HG02610 (cell line): ENCODE results near the gene C10orf120.

Experiments used
- ATAC-seq: cut with Tn5 transposase; IDR thresholded peaks from one replicate; pipeline ENCODE4 v1.9.1; 2021; ENCODE audit warnings: mild to moderate bottlenecking, moderate library complexity; ENCODE audit not compliant: unreplicated experiment

Gene C10orf120

DNA sequence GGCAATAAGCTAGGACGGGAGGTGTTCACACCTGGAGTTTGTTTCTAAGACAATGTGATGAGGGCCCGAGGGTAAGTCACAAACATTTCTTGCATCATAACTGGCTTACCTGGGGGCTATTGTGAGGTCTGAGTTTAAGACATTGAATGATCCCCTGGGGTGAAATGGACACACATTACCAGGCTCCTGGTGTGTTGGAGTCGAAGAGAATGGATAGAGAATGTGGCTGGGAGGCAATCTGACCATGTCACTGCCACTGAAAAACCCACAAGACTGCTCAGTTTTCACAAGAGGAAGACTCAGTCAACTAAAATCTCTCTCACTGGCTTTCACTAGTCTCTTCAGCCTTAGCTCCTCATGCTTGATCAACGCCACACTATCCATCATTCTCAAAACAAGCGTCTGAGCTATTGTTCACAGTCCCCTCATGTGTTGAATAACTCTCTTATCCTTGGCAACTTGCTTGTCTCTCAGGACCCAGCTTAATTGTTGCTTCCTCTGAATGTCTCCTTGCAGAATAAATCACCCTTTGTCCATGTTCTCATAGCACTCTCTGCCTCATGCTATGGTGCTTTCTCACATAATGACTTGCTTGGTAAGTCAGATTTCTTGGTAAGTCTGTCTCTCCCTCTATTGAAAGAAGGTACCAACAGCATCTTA, at the start of gene C10orf120:
C10orf120 (minus strand) TSS at position 51 of the 660 bp plus-strand sequence. CDS start 56 bp downstream, outside the sequence.
- ATAC-seq: no peak

DNA sequence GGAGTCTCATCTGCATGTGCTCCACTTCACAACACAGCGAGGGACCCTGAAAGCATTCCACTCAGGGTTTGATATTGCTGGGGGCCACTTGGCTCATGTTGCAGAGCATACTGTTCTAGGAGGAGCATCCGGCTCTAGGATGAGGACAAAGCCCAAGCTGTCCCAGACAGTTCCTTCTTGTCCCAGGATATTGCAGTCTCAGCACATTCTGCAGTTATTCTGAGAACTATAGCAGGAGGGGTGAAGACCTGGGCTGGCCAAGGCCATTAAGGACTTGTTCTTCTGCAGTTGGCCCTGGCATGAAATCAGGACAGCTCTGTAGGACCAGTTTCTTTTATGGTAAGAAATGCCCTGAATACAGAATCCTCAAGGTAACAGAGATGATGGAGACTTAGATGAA, 48.9 kb upstream of the C10orf120 start:
- no peak for ATAC-seq

DNA sequence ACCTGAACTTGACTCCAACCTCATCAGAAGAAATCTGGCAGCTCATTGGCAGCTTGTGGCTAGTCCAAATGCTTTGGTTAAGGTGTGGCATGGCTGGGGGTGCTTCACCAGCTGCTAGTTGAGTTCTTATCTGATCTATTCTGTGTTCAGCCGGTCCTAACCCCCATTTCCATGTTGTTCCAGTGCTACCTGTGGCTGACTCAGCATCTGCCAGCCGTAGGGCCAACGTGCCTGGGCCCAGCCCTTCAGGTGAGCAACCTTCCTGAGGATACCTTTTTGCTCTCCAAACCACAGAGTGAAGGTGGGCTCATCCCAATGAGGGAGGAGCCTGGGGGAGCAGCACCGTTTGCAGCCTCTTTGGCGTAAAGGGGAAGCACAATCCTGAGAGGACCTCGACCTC, 46.8 kb upstream of the C10orf120 start:
- no peak for ATAC-seq

DNA sequence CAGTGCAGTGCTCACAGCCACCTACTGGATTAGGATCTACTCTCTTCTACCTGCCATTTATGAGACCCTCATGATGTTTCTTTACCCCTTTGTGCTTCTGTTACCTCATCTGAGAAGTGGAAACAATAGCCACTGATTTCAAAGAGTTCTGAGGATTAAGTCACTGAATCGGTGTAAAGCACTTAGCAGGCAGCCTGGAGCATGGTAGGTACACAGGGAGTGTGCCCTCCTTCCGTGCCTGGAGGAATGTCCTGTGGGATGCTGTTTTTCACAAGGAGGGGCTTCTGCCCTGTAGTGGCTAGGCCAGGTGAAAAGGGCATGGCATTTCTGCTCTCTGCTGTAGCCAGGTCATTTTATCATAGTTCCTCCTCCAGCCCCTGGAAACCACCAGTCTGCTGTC, 44.6 kb upstream of the C10orf120 start:
- no peak for ATAC-seq

DNA sequence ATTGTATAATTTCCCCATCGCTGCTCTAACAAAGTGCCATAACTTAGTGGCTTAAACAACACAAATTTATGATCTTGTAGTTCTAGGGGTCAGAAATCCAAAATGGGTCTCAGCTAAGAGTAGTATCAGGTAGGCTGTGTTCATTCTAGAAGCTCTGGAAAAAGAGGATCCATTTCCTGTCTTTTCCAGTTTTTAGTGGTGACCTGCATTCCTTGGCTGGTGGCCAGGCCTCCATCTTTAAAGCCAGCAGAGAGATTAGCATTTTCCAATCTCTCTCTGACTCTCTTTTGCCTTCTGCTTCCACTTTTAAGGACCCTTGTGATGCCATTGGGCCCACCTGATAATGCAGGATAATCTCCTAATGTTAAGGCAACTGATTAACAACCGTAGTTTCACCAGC, 41.0 kb upstream of the C10orf120 start:
- no peak for ATAC-seq

DNA sequence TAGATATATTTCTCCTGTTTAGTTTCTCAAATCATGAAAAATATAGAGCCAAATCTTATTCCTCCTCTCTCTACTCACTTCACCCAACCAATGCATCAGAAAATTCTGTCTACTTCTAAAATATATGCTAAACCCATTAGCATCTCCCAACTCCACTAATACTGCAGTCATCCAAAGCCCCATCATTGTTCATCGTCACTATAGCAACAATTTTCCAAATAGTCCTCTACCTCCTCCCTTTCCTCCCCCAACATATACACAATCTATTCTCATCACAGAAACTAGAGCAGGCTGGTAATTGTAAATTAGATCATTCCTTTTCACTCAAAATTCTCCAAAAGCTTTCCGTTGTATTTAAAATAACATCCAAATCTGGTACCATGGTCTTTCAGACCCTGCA, 38.4 kb upstream of the C10orf120 start:
- ATAC-seq: no peak

DNA sequence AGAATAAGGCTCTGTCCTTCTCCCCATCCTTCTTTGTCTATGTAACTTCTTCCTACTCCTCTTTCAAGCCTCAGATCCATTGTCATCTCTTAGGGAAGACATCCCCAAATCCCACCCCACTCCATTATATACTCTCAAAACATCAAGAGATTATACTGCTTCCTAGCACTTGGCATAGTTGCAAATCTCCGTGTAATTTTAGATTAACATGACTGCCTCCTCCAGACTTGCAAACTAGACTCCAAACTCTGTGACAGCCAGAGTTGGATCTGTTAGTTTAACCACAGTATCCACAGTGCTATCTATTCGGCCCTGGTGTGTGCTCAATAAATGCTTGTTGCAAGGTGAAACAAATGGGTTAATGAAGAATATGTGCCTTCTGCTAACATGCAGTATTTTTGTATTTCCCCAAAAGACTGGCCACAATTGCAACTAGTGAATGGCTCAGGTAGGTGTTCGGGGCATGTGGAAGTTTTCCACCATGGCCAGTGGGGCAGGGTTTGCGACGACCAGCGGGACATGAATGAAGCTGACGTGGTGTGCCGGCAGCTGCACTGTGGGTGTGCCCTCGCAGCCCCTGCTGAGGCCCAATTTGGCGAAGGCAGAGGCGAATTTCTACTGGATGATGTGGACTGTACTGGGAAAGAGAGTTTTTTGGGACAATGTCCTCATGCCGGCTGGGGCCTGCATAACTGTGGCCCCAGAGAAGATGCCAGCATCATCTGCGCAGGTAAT, 34.5 kb upstream of the C10orf120 start:
- ATAC-seq: no peak

DNA sequence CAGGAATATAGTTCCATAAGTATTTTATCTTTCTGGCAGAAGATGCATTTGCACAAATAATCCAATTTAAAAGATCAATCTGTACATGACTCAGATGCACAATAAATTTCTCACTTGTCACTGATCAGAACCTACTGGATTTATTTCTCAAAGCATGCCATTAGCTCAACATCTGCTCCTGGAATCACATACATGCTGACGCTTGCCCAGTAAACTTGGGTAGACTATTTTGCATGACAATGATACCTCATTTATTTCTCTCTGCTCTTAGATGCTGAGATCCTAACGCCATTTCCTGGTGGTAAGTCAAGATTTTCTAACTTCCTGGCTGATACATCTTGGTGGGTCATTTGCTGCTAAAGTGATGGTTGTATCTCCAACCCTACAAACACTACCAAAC, 33.8 kb upstream of the C10orf120 start:
- ATAC-seq: no peak

DNA sequence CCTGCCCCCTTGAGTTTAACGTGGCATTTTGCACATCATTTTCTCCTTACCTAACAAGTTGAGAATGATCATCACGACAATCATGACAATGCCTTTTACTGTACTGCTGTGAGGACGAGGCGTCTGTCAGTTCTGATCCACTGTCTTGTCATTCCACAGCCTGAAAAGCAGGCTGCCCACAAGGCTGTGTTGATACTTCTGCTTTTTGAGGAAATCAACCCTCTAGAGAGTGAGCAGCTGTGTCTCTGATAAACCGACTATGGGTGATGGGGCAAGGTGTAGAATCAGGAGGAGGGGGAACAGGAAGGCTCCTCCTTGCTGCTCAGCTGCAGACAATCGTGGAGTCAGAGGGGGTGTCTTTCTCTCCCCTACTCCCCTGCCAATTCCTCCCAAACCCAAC, 30.6 kb upstream of the C10orf120 start:
- no peak for ATAC-seq

DNA sequence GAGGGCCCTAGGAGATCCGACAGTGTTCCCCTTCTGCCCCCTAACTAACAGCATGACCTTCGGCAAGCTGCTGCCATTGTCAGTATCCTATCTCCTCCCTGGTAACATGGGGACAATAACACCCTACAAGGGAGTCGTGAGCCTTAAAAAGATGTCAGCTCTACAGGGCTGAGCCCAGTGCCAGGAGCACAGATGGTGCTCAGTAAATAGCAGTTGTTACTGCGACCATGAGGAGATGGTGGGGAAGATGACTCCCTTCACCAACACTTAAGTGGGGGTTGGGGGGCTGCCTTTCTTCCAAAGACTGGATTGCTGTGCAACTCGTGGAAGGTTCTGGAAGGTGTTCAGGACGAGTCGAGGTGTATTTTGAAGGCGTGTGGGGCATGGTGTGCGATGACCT, 29.5 kb upstream of the C10orf120 start:
- ATAC-seq: no peak

DNA sequence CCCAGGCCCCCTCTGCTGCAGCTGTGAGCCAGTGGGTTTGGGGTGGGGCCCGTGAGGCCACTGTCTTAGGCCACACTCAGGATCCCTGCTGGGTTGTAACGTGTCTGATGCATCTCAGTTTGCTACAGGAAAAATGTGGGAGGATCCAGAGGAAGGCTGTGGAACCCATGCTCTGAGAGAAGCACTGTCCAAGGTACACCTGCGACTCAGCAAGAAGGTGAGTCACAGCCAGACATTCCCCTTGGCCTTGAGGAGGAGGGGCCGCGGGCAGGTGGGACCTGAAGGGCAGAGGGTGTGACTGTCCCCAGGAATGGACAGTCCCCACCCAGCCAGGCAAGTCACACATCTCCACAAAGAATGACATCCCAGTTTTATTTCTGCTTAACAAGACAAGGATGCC, 27.8 kb upstream of the C10orf120 start:
- no peak for ATAC-seq

DNA sequence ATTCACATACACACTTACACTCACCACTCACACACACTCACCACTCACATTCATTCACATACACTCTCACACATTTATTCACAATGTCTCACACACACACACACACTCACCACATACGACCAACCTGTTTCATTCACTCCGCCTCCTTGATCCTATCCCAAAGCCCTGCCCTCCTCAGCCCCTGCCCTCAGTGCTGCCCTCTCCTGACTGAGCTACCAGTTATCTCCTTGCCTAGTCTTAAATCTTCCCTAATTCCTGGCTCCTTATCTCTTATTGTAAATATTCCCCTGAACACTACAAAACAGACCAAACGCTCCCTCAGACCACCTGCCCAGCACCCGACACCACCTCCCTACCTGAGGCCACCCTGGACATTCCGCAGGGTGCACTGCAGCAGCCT, 26.1 kb upstream of the C10orf120 start:
- no peak for ATAC-seq

DNA sequence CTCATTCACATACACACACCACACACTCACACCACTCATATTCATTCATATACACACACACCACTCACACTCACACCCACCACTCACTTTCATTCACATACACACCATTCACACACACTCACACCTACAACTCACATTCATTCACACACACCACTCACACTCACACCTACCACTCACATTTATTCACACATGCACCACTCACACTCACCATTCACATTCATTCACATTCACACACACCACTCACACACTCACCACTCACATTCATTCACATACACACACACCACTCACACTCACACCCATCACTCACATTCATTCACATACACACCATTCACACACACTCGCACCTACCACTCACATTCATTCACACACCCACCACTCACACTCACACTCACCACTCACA, 25.4 kb upstream of the C10orf120 start:
- ATAC-seq: no peak

DNA sequence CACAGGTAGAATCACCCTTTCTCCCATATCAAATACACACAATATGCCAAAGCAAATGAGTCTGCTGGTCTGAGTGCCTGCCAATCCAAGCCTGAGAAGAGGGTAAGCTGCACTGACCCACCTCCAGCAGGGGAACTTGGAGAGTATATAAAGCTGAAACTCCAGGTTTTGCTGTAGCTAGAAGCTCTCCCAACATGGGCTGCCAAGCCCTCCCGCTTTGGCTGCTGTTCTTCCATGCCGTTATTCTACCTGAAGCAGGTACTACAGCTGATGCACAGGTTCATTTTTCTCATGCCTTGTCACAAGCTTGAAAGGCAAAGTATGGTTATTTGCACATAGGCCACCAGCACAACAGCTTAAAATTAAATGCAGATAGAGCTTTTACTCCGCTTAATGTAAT, 21.5 kb upstream of the C10orf120 start:
- ATAC-seq: no peak

DNA sequence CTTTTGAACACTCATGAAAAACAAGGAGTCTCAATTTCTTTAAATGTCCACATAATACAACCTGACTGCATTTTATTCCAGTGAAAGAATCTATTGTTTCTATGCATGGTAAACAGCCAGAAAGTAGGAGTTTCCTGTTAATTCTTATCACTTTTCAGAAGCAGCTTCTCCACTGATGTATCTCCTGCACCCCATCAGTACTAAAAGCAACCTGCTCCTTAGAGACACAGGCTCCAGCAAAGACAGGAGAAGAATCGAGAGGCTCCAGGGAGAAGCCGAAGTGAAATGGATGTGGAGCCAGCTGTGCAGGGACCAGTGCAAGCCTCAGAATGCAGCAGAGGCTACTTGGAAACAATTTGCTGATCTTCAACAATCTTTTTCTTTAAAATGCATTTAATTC, 16.4 kb upstream of the C10orf120 start:
- ATAC-seq: no peak

DNA sequence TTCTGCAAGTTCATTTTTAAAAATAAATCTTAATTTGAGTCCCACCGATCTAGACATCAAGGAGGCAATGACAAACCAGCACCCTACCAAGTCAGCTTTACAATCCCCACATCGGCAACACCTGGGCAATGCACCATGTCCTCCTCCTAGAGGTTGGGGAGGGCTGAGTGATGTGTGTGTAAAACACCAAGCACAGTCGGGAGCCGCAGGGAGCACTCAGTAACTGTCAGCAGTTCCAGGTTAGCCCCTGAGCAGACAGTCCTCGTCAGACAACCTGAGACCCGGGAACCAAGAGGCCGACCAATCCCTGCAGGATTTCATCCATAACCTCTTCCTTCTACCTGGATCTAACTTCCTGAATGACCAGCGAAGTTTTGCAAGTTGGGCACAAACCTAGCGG, 15.9 kb upstream of the C10orf120 start:
- ATAC-seq: no peak

DNA sequence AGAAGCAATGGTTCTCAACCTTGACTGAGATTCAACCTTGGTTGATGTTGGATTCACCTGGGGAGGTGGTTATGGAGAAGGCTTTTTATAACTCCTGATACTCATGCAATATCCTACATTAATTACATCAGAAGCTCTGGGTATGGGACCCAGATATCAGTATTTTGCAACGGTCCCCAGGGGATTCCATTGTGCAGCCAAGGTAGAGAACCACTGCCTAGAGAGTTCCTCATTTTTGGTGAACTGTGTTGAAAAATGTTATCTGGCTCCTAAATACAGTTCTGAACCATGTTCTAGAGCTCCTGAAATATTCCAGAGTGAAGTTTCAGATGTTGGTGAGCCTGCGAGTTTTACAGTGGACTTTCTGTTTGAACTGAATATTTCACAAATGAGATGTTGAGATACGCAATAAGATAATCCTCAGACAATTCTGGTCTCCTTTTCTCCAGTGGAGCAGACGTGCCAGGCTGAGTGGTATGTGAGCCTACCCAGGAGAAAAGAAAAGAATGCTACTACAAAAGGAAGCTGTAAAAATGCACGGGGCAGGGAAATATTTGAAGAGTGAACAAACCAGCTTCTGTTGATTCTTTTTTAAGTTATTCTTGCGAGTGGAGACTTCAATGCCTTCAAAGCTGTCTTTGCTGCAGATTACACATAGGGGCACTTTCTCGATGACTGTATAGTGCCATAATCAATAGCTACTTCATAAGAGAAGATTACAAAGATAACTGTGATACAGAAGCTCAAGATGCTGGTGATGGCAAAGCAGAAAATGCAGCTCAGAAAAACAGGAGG, 13.6 kb upstream of the C10orf120 start:
- ATAC-seq: no peak

DNA sequence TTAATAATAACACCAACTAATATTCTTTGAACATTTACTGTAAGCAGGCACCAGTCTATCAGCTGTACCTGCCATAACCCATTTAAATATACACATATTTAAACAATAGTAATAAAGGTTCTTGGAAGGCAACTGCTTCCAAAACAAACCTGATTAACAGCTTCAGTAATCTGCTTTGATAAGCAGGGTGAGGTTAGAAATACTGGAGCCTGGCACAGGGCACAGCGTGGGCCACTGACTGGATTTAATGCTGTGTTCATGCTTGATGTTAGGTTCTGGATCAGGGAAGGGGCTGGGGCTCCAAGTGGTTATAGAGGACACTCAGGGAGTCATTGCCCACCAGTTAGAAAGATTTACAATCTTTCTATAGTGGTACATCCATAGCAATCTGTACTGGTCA, 10.9 kb upstream of the C10orf120 start:
- no peak for ATAC-seq

DNA sequence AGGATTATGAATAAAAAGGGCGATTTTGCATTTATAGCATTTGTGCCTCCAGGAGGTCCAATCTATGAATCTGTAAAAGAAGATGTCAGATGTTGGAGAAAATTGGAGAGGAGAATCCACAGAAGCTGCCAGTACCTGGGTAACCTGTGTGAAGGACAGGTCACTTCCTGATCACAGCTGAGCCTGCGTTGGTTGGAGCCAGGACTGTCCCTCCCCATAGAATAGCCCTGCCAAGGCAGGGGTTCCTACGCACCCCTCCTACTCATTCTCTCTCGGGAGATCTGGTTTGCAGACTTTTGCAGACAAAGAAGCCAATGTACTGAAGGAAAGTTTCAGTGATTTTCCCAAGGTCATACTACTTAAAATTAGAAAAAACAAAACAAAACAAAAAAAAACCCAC, 10.3 kb upstream of the C10orf120 start:
- no peak for ATAC-seq

DNA sequence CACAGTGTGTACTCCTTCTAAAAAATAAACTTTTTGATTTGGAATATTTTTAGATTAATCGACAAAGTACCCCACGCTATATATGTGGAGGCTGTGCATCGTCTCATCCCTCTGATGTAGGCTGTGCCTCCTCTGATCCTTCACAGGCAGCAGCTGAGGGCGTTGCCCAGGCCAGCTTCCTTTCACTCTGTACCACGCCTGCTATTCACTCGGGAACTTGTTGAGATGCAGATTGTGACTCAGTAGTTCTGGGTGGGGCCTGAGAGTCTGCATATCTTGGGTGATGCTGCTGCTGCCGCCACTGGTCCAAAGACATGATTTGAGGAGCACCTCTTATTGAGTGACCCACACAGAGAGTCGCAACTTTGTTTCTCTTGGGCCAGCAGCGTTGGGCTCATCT, 7.9 kb upstream of the C10orf120 start:
- no peak for ATAC-seq

DNA sequence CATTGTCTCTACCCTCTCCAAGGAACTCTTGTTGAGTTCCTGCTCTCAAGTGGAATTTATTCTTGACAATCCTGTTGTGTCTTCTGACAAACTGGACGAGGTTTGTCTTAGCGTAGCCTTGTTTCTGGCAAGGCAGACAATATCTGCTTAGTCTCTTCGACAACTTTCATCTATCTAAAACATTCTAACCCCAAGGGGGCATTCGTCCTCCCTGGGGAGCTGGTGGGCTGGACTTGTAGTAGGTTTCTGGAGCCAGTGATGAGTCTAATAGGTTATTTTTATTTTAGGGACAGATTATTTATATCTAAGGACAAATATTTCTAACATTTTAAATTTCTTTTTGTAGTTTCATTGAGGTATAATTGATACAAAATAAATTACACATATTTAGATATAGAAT, 7.3 kb upstream of the C10orf120 start:
- no peak for ATAC-seq

DNA sequence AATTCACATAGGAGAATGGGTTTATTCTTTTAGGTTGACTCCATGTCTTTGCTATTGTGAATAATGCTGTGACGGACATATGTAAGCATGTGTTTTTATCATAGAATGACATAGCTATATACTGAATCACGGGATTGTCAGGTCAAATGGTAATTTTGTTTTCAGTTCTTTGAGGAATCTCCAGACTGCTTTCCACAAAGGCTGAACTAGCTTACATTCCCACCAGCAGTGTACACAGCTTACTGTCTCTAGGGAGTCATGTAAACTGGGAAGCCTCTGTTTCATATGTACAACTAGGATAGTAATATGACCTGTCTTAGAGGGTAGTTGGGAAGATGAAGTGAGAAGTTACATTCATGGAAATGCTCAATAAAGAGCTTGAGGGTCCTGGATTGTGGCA, 6.8 kb upstream of the C10orf120 start:
- no peak for ATAC-seq
